Duodenal mucosa (tissue), 2 donors: ENCODE results near the gene HOXB3.

Source experiments
- H3K27ac ChIP-seq: one replicate; pipeline ENCODE4 v1.7.0; 2013; ENCODE audit warnings: low read depth, low read length
- H3K27me3 ChIP-seq, 2 donors: one replicate each; pipeline ENCODE4 v1.7.0; 2013; ENCODE audit warnings: low read length in 2 of 2, control low read depth in 1 of 2; ENCODE audit not compliant: insufficient read depth in 2 of 2, control insufficient read depth in 1 of 2
- H3K36me3 ChIP-seq, 2 donors: one replicate each; pipeline ENCODE4 v1.7.0; 2013; ENCODE audit warnings: low read length in 2 of 2, control low read depth in 1 of 2; ENCODE audit not compliant: insufficient read depth in 2 of 2, control insufficient read depth in 1 of 2
- H3K4me1 ChIP-seq, 2 donors: one replicate each; pipeline ENCODE4 v1.7.0; 2013; ENCODE audit warnings: low read length in 2 of 2, control low read depth in 1 of 2; ENCODE audit not compliant: insufficient read depth in 2 of 2, control insufficient read depth in 1 of 2
- H3K4me3 ChIP-seq, 2 donors: one replicate each; pipeline ENCODE4 v1.7.0; 2013; ENCODE audit warnings: low read length in 2 of 2, low read depth in 1 of 2
- H3K9ac ChIP-seq, 2 donors: one replicate each; pipeline ENCODE4 v1.7.0; 2013; ENCODE audit warnings: low read length in 2 of 2, low read depth in 1 of 2
- H3K9me3 ChIP-seq, 2 donors: one replicate each; pipeline ENCODE4 v1.7.0; 2013; ENCODE audit warnings: low read length in 2 of 2, control low read depth in 1 of 2; ENCODE audit not compliant: control insufficient read depth in 1 of 2

HOXB3 gene

DNA sequence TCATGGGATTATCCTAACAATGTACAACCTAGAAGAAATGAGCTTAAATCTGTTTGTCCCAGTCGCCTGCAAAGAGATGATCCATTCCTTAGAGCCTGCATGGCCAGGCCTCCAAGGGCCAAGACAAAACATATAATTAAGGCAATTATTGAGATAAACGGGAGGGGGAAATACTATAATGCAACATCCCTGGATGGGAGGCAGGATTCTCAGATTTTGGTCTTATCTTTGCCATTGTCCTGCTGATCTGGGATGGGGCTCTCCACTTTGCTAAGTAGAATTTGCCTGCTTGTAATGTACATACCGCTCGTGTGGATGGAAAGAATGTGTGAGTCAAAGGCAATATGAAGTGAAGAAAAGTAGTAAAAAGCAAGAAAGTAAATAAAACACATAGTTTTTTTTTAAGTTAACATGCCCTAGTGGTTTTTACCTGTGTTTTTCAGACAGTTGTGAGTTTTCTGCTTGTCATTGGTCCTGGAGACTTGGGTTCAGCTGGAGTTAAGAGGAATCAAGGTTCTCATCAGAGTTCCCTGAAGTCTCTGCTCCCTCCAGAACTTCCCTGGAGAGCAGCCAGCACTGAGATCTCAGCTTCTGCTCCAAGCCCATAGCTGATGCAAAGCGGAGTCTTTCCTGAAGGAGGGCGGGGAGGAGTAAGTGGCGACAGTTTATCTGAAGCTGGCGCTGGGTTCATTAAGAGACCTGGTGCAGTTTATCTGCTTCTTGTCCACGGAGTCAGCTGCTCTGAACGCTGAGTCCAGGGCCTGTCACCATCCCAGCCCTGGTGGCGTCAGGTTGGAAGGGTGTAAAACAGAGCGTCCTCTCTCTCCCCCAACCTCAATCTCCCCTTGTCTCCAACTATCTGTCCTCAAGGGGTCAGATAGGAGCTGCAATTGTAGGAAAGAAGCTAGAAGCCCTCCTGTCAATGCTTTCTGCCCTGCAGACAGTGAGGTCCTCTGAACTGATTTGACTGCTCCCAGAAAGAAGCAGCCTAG is 89.3 kb downstream of the HOXB3 start:
- Histone ChIP-seq H3K4me3 (no peak overlapping the region), H3K9me3 (no peaks in the 10 kb centered on the region), H3K4me1 (peaks cover 0 to 4% of the 10 kb centered on the region in 2 donors), H3K27me3 (peaks cover 0 to 27% of the 10 kb centered on the region in 2 donors), H3K27ac (no peak overlapping the region), H3K9ac (no peak overlapping the region), H3K36me3 (no peaks in the 10 kb centered on the region)

DNA sequence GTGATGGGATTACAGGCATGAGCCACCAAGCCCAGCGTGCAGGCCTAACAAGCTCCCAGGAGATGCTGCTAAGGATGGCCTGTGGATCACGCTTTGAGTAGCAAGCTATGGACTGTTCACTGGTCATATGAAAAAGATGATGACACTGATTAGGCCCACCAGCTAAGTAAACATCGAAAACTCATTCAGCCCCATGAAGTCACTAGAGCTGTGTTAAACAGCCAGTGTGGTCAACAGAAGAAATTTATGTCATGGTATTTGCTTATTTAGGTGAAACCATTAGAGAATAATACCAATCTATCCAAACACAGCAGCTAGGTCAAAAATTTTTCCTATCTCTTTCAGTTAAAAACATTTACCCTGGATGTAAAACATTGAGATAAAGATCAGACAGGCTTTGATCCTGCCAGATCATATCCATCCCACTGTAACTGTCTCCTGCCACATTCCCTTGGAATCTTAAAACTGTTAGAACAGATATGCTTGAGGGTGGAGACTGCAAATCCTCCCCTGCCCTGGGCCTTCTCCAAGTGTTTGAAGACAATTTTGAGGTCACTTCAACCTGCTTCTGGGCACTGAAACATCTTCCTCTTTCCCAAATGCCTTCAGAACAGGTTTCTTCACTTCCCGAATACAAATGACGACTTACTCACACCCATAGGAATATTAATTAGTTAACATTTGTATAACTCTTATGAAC is 90.2 kb downstream of the HOXB3 start:
- Histone ChIP-seq H3K36me3 (no peaks in the 10 kb centered on the region), H3K9ac (no peak overlapping the region), H3K27me3 (peaks cover 0 to 27% of the 10 kb centered on the region in 2 donors), H3K4me3 (no peak overlapping the region), H3K4me1 (peaks cover 0 to 4% of the 10 kb centered on the region in 2 donors), H3K27ac (no peak overlapping the region), H3K9me3 (no peaks in the 10 kb centered on the region)

DNA sequence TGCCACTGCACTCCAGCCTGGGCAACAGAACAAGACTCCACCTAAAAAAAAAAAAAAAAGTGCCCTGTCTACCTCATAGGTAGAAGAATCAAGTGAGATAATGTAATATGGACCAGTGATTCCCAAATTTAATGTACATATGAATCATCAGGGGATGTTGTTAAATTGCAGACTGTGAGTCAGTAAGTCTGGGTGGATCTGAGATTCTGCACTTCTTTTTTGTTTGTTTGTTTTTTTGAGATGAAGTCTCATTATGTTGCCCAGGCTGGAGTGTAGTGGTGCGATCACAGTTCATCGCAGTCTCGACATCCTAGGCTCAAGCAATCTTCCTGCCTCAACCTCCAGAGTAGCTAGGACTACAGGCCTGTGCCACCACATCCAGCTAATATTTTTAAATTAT is 90.8 kb downstream of the HOXB3 start:
- H3K27me3 ChIP-seq, result peaks cover 1 to 30% of the 10 kb centered on the region in 2 donors
- no peaks in the 10 kb centered on the region for H3K9me3 ChIP-seq
- no peak overlapping the region for H3K4me3 ChIP-seq
- H3K9ac ChIP-seq, result no peak overlapping the region
- H3K27ac ChIP-seq, result no peak overlapping the region
- H3K36me3 ChIP-seq, result no peaks in the 10 kb centered on the region
- H3K4me1 ChIP-seq, result peaks cover 0 to 4% of the 10 kb centered on the region in 2 donors
